ENCODE measurements around the gene PPTC7.
"Not testable (repeated sequence)": the region's sequence is repeated elsewhere in the genome, so short reads cannot be mapped to it uniquely, and the experiment has no call there.

Gene PPTC7

DNA sequence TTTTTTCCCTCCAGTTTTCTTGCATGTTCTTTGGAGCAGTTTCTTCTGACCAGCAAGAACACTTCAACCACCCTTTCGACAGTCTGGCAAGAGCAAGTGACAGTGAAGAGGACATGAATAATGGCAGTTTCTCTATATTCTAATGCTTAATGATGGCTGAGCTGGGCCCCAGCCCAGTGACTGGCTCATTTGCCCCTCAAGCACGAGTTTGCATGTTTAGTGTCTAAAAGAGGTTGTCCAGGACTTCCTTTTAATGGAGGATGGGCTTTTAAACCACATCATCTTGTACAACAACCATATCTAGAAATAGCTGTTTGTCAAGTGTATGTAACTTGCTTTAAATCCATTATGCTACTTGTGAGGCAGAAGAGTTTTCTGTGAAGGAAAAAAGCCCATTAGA lies 52.6 kb downstream of the PPTC7 start:
- no peak overlapping the region for H3K4me3 ChIP-seq (ENCODE audit: low read length)

DNA sequence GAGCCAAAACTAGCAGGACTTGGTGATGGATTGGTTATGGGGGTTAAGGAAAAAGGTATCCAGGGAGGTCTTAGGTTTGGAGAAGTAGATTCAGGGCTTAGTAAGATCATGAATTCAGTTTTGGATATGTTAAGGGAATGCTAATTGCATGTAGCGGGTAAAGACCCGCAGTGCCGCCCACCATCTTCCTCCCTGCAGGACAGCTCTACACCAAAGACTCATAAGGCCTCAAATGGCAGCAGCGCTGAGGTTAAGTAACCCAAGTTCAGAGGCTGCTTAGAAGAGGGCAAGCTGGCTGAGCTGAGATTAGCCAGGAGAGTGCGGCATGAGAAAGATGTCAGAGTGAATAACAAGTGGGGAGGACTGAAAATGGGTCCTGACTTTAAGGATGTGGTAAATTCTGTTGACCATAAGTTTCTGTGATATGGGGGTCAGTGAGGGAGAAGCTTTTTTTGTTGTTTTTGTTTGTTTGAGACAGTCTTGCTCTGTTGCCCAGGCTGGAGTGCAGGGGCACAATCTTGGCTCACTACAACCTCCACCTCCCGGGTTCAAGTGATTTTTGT lies 54.8 kb downstream of the PPTC7 start:
- H3K4me3 ChIP-seq (ENCODE audit: low read length) = no peak overlapping the region
- TF ChIP-seq CTCF (IDR thresholded peaks at IDR 0.05; ENCODE audit: insufficient read depth, low read depth, low read length, missing control alignments) = no peak
- no peak for DNase-seq (ENCODE audit: low read depth)

More for the DNA sequence above, 52.6 kb downstream of the PPTC7 start:
- no peak for DNase-seq (ENCODE audit: low read depth)
- no peak for TF ChIP-seq CTCF (IDR thresholded peaks at IDR 0.05; ENCODE audit: insufficient read depth, low read depth, low read length, missing control alignments)

GRCh38 chr12:110520876-110521712 lies 62.0 kb downstream of the PPTC7 start:
- not testable (repeated sequence) for DNase-seq (ENCODE audit: low read depth); H3K4me3 ChIP-seq (ENCODE audit: low read length)

DNA sequence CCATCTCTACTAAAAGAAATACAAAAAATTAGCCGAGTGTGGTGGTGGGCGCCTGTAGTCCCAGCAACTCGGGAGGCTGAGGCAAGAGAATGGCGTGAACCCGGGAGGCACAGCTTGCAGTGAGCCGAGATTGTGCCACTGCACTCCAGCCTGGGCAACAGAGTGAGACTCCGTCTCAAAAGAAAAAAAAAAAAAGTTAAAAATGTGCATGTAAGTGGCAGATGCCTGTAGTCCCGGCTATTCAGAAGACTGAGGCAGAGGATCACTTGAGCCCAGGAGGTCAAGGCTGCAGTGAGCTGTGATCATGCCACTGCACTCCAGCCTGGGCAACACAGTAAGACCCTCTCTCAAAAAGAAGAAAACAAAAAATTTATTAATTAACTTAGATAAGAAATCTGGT lies 65.1 kb downstream of the PPTC7 start:
- DNase-seq (ENCODE audit: low read depth); H3K4me3 ChIP-seq (ENCODE audit: low read length): not testable (repeated sequence)

DNA sequence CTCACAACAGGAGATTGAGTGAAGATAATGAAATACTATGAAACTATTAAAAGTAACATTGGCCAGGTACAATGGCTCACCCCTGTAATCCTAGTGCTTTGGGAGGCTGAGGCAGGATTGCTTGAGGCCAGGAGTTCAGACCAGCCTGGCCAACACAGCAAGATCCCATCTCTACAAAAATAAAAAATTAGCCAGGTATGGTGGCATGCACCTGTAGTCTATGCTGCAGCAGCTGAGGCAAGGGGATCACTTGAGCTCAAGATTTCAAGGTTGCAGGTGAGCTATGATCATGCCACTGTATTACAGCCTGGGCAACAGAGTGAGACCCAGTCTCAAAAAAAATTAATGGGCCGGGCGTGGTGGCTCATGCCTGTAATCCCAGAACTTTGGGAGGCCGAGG lies 66.1 kb downstream of the PPTC7 start:
- DNase-seq (ENCODE audit: low read depth) = no peak
- TF ChIP-seq CTCF (IDR thresholded peaks at IDR 0.05; ENCODE audit: insufficient read depth, low read depth, low read length, missing control alignments) = no peak
- H3K4me3 ChIP-seq (ENCODE audit: low read length) = no peak overlapping the region

- H3K4me3 ChIP-seq (ENCODE audit: low read length) = no peak overlapping the region
- TF ChIP-seq CTCF (IDR thresholded peaks at IDR 0.05; ENCODE audit: insufficient read depth, low read depth, low read length, missing control alignments) = no peak
These were observed 68.8 kb downstream of the PPTC7 start for GRCh38 chr12:110514363-110514762.

DNA sequence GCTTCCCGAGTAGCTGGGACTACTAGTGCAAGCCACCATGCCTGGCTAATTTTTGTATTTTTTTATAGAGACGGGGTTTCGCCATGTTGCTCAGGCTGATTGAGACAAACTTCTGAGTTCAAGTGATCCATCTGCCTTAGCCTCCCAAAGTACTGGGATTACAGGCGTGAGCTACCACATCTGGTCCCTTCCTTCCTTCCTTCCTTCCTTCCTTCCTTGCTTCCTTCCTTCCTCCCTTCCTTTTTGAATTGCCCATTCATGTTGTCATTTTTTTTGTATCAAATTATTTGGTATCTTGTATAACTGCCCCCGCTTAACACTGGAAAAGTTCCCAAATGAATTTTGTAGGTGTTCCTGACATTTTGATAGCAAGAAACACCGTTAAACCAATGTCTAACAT lies 69.3 kb downstream of the PPTC7 start:
- no peak for TF ChIP-seq CTCF (IDR thresholded peaks at IDR 0.05; ENCODE audit: insufficient read depth, low read depth, low read length, missing control alignments)
- no peak overlapping the region for H3K4me3 ChIP-seq (ENCODE audit: low read length)
- no peak for DNase-seq (ENCODE audit: low read depth)

More at GRCh38 chr12:110514363-110514762, 68.8 kb downstream of the PPTC7 start:
- DNase-seq (ENCODE audit: low read depth) = no peak

GRCh38 chr12:110508071-110508586 lies 75.0 kb downstream of the PPTC7 start:
- DNase-seq (ENCODE audit: low read depth) = peak; percentile 4
- no peak overlapping the region for H3K4me3 ChIP-seq (ENCODE audit: low read length)
- no peak for TF ChIP-seq CTCF (IDR thresholded peaks at IDR 0.05; ENCODE audit: insufficient read depth, low read depth, low read length, missing control alignments)
